Adipocyte (in vitro differentiated cells): Measurements from ENCODE around the gene ARHGAP19.

Experiments used
- DNase-seq: peaks from one replicate; pipeline ENCODE4 v3.0.0-alpha.2; 2015; ENCODE audit warnings: low read depth
- H3K27me3 ChIP-seq: replicated peaks from 2 replicates; pipeline ENCODE4 v1.7.0; 2013; ENCODE audit warnings: mild to moderate bottlenecking, low read length, moderate library complexity; ENCODE audit not compliant: control insufficient read depth, insufficient read depth
- H3K36me3 ChIP-seq: 2 replicates; pipeline ENCODE4 v1.7.0; 2013; ENCODE audit warnings: low read length, mild to moderate bottlenecking, moderate library complexity; ENCODE audit not compliant: control insufficient read depth, insufficient read depth, severe bottlenecking
- H3K4me1 ChIP-seq: 2 replicates; pipeline ENCODE4 v1.7.0; 2013; ENCODE audit warnings: mild to moderate bottlenecking, low read length, moderate library complexity; ENCODE audit not compliant: control insufficient read depth, insufficient read depth
- H3K4me3 ChIP-seq: 2 replicates; pipeline ENCODE4 v1.7.0; 2013; ENCODE audit warnings: mild to moderate bottlenecking, low read length, moderate library complexity
- H3K9ac ChIP-seq: 2 replicates; pipeline ENCODE4 v1.7.0; 2013; ENCODE audit warnings: mild to moderate bottlenecking, low read length, moderate library complexity
- H3K9me3 ChIP-seq: 2 replicates; pipeline ENCODE4 v1.7.0; 2013; ENCODE audit warnings: mild to moderate bottlenecking, low read length, moderate library complexity; ENCODE audit not compliant: control insufficient read depth

ARHGAP19 gene

DNA sequence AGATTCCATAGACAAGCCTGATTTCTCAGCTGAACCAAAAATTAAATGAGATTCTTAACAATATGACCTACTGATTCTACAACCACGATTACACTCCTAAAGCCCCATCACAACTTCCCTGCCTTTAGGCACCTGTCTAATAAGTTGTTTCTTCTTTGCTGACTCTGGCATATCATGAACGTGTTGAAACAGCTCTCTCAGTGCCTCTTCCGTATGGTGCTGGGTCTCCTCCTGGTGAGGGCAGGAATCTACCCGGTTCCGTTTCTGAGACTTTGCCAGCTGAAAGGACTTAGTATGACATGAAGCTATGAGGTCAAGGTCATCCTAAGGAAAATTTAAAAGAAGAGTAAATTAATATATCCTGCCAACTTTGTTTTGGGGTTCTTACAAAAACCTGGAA lies 48.6 kb downstream of the ARHGAP19 start:
- DNase-seq = no peak
- Histone ChIP-seq H3K27me3 (no peaks in the 10 kb centered on the region), H3K9ac (no peak overlapping the region), H3K4me3 (no peak overlapping the region), H3K4me1 (no peaks in the 10 kb centered on the region), H3K9me3 (no peaks in the 10 kb centered on the region), H3K36me3 (no peaks in the 10 kb centered on the region)

DNA sequence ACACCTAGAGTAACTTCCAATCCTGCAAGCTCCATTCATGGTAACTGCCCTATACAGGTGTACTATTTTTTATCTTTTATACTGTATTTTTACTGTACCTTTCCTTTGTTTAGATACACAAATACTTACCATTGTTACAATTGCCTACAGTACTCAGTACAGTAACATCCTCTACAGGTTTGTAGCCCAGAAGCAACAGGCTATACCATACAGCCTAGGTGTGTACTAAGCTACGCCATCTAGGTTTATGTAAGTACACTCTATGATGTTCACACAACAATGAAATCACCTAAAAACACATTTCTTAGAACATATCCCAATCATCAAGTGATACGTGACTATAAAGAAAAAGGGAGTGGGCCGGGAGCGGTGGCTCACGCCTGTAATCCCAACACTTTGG lies 53.6 kb downstream of the ARHGAP19 start:
- no peaks in the 10 kb centered on the region for H3K27me3 ChIP-seq
- H3K9me3 ChIP-seq = no peaks in the 10 kb centered on the region
- H3K4me1 ChIP-seq = peaks cover 3% of the 10 kb centered on the region
- DNase-seq = no peak
- H3K4me3 ChIP-seq = no peak overlapping the region
- no peak overlapping the region for H3K9ac ChIP-seq
- no peaks in the 10 kb centered on the region for H3K36me3 ChIP-seq

DNA sequence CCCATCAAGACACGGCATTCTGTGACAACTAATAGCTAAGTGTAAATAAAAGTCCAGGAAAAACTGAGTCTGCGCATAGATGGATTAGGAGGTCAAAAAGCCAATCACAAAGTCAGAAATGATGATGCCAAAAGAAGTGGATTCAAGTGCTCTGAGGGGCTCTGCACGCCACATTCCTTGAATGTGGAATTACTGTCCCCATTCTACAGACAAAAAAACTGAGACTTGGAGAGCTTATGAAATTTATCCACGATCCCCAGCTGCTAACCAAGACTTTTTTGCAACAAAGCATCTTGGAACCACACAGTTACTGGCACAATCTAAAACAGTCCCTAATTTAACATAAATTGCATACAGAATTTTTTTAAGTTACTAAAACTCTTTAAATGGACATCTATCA lies 57.1 kb downstream of the ARHGAP19 start:
- peaks cover 3% of the 10 kb centered on the region for H3K4me1 ChIP-seq
- no peak overlapping the region for H3K4me3 ChIP-seq
- H3K9me3 ChIP-seq = no peaks in the 10 kb centered on the region
- no peaks in the 10 kb centered on the region for H3K27me3 ChIP-seq
- H3K9ac ChIP-seq = no peak overlapping the region
- no peaks in the 10 kb centered on the region for H3K36me3 ChIP-seq
- DNase-seq = no peak

DNA sequence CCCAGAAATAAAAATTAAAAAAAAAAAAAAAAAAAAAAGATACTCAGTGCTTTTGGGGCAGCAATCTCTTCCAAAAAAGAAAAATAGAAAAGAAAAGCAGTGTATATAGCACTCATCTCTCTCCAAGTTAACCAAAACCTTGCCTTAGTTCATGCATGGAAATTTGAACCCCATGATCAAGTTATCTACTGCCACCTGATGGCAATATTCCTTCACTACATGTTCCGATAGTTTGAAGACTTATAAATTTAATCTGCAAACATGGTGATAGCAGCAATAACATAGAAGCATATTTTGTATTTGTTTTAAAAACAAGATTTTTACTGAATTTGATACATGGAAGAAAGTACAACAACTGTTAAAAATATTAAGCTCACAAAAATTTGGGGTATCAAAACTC lies 58.0 kb downstream of the ARHGAP19 start:
- Histone ChIP-seq H3K9ac (no peak overlapping the region), H3K36me3 (no peaks in the 10 kb centered on the region), H3K4me3 (no peak overlapping the region), H3K27me3 (no peaks in the 10 kb centered on the region), H3K9me3 (no peaks in the 10 kb centered on the region), H3K4me1 (peaks cover 12% of the 10 kb centered on the region)
- peak; percentile 68 for DNase-seq

DNA sequence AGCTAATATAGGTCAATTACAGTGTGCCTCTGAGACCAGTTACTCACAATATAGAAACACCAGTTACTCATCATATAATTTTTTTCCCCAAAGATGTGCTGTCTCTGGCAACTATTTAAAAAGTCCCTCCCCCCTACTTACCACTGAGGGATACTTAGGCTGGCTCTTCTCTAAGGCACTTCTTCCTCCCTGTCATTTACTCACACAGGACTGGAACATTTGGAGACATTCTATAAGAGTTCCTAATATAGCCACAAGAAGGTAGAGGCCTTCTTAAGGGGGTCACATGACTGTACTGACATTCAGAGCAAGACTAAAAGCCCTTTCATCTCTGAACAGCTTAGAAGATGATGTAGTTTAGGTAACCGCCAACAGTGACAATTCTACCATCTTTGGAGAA lies 62.3 kb downstream of the ARHGAP19 start:
- H3K27me3 ChIP-seq = no peaks in the 10 kb centered on the region
- DNase-seq = no peak
- no peak overlapping the region for H3K9ac ChIP-seq
- H3K4me1 ChIP-seq = peaks cover 11% of the 10 kb centered on the region
- no peaks in the 10 kb centered on the region for H3K9me3 ChIP-seq
- H3K4me3 ChIP-seq = no peak overlapping the region
- H3K36me3 ChIP-seq = no peaks in the 10 kb centered on the region

DNA sequence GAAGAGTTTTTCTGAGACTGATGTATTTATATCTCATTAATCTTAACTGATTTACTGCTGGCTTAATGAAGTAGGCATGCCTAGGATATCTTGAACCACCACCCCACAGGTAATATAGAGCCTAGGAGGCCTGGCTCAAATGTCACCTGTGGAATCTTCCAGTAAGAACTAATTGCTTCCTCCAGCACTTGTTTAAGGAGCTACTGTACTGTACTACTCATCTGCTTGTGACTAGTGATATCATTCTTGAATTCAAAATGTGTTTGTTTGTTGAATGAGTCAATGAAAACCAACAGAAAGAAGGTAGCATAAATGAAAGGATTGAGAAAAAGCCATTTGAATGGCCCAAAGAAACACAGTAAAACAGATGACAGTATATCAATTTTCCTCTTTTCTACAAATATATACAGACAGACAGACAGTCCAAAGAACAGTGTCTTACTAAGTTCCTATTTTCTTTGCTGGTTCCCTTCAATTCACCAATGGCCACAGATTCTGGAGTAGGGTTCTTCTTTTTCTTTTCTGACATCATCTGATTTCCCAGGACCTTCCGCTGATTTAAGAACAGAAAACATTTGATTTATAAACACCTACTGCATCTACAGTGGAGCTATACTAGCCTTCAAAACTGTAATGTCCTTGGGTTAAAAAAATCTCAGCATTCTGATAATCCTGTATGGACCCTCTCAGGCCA lies 63.0 kb downstream of the ARHGAP19 start:
- Histone ChIP-seq H3K27me3 (no peaks in the 10 kb centered on the region), H3K4me3 (no peak overlapping the region), H3K4me1 (peaks cover 18% of the 10 kb centered on the region), H3K9ac (no peak overlapping the region), H3K36me3 (no peaks in the 10 kb centered on the region), H3K9me3 (no peaks in the 10 kb centered on the region)
- DNase-seq = peak; percentile 15

DNA sequence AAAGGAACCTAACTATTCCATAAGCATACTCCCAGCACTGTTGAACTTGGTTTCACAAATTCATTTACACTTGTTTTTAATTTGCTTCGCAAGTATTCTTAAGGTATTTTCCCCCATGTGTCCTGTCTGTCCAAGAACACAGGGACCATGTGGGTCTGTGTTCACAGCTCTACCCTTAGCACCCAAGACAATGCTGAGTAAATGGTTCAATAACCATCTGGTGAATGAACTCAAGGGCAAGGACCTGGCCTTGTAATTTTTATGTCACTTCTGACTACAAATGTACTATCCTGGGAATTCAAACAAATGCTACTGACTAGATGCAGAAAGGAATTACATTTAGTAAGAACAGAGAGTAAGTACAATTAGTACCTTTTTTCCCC lies 63.7 kb downstream of the ARHGAP19 start:
- no peak for DNase-seq
- H3K9me3 ChIP-seq = no peaks in the 10 kb centered on the region
- no peak overlapping the region for H3K9ac ChIP-seq
- H3K36me3 ChIP-seq = no peaks in the 10 kb centered on the region
- no peaks in the 10 kb centered on the region for H3K27me3 ChIP-seq
- no peak overlapping the region for H3K4me3 ChIP-seq
- H3K4me1 ChIP-seq = peaks cover 21% of the 10 kb centered on the region

DNA sequence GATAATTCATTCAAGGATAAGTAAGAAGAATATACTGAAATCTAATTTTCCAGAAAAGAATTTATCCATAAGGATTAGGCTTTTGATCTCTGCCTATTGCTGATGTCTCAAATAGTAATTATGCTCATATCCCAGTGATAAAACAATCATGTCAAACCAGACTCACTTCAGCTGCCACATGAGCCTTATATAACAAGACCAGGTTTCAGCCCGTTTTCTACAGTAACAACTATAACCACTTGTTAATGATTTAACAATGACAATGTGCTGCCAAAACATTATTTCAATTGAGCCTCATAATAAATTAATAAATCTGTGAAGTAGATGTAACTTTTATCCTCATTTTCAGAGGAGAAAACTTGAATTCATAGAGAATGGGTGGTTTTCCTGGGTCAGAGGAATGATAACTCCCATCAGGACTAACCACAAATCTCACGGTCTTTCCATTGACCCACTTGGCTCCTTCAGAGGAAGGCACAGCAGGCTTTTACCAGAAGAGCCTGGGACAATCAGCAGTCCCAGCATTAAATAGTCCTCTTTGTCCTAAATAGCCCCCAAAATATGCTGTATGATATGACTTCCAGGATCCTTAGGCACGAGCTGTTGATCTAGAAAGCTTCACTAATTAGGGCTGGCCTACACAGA lies 64.2 kb downstream of the ARHGAP19 start:
- H3K9me3 ChIP-seq = no peaks in the 10 kb centered on the region
- no peak overlapping the region for H3K9ac ChIP-seq
- H3K27me3 ChIP-seq = no peaks in the 10 kb centered on the region
- peaks cover 21% of the 10 kb centered on the region for H3K4me1 ChIP-seq
- no peak overlapping the region for H3K4me3 ChIP-seq
- no peaks in the 10 kb centered on the region for H3K36me3 ChIP-seq
- DNase-seq = no peak

DNA sequence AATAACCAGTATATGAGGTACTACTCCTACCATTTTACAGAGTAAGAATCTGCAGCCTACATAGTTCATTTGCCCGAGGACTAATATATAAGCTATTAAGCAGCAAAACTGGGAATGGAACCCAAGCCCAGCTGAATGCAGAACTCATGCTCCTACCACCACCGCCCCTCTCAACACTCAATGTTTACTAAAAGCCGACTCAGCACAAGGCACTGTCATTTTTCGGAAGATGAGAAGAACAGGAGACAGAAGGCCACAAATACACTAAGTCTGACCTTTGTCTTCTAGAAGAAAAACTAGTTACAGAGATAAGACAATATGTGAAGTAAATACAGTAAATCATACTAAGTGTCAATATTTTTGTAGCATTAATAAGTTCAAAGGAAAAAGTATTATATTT lies 66.0 kb downstream of the ARHGAP19 start:
- peaks cover 21% of the 10 kb centered on the region for H3K4me1 ChIP-seq
- DNase-seq = no peak
- no peaks in the 10 kb centered on the region for H3K9me3 ChIP-seq
- no peaks in the 10 kb centered on the region for H3K27me3 ChIP-seq
- H3K9ac ChIP-seq = no peak overlapping the region
- H3K4me3 ChIP-seq = no peak overlapping the region
- H3K36me3 ChIP-seq = no peaks in the 10 kb centered on the region

DNA sequence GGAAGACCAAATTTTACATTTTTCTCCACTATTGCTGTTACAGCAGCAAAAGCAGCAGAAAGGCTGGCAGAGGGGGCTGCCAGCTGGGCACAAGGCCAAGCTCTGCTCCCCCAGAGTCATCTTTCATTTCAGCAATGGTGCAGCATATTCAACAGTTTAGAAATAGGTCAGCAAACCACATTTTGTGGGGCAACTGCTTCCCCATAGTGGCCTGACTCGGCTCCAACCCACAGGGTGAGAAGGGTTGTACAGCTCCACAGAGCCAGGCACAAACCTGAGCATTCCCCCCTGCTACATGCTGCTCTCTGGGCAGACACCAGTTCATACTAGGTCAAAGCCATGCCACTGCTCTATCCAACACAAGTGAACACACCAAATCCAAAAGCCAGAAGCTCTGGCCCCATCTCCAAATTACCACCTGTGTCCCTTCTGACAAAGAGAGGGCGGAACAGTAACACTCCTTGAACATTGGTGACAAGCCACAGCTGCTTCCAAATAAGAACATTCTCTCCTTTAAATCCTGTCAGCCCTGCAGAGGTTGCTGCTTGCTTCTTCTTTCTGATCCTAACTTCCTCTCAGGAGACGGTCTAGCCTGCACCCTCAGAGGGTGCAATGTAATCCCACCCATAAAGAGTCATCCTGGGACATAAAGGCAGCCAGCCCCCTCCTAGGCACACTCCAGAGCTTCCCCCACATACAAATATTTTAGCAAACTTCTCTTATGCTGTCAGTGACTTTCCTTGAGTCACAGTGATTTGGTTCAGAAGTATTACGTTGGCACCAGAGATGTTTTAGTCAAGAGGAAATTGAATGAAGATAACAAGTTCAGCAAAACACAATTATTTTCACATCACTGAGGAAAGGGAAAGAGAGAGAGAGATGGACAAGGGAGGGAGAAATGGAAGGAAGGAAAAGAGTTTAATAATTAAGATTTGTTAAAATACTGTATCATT lies 67.7 kb downstream of the ARHGAP19 start:
- no peak for DNase-seq
- Histone ChIP-seq H3K36me3 (no peaks in the 10 kb centered on the region), H3K9ac (no peak overlapping the region), H3K4me1 (peaks cover 15% of the 10 kb centered on the region), H3K9me3 (no peaks in the 10 kb centered on the region), H3K4me3 (no peak overlapping the region), H3K27me3 (no peaks in the 10 kb centered on the region)

DNA sequence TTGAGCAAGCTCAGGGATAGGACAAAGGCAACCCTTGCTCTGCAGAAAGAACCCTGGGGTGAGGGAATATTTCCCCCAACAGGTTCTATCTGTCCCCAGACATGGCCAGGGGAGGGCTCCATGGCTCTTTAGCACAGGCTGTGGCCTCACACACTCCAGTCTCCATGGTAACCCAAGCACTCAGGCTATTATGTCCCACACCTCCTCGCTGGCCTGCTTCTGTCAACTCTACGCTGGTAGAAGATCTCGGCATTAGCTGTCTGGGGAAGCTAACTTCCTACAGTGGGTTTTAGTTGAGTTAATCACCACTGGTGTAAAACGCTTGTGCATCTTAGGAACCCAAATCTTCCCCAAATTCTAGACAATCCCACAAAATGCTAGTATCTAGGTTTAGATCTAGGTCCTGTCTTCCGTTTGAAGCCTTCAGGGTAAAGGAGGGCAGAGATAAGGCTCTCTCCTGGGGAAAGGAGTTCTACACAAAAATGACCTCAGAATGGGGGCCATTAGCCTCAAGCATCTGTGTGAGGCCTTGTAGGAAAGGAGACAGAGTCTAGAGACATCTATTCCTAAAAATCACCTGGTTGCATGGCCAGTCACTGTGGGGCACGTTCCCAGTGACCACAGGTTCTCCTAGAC lies 70.0 kb downstream of the ARHGAP19 start:
- no peaks in the 10 kb centered on the region for H3K9me3 ChIP-seq
- peaks cover 16% of the 10 kb centered on the region for H3K4me1 ChIP-seq
- no peak overlapping the region for H3K4me3 ChIP-seq
- no peaks in the 10 kb centered on the region for H3K36me3 ChIP-seq
- DNase-seq = no peak
- no peak overlapping the region for H3K9ac ChIP-seq
- no peaks in the 10 kb centered on the region for H3K27me3 ChIP-seq
